ENCODE measurements around the gene NRP2. TPM values are rescaled to one million over a fixed set of nuclear protein-coding genes. Genes with fewer than 3 reads are reported as not detected.
A peak's percentile ranks its signal among the peaks of the same experiment; 100 is the strongest.

The NRP2 gene
- total RNA-seq, 3 donors from 2014 or later = 1.6 to 3.2 (median 1.6) TPM

DNA sequence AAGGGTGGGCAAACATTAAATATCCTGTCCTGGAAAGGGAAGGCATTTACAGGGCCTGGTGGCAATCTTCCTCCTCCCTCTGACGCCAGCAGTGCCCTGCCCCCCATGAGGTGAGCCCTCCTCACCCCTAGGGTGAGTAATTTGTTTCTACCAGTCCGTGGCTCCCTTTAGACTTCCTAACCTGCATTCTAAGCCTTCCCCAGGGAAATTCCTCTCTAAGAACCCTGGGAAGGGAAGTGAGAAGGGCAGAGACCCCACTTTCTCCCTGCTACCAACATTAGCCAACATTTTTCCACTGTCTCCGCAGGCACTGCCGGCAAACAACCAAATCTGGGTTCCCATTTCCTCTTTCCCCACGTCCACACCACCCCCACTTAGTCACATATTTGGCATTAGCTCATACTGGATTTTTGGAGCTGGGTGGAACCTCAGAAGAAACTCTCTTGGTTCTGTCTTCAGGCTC lies 69.3 kb downstream of the NRP2 start:
- Mint-ChIP-seq H3K27me3 (ENCODE audit: low read depth) (peaks cover 25% of the 10 kb centered on the region), H3K9me3 (no peaks in the 10 kb centered on the region), H3K36me3 (ENCODE audit: insufficient read depth) (no peaks in the 10 kb centered on the region), H3K4me1 (ENCODE audit: low read depth) (no peaks in the 10 kb centered on the region), H3K4me3 (no peak overlapping the region)
- ATAC-seq = no peak
- no peak for DNase-seq

DNA sequence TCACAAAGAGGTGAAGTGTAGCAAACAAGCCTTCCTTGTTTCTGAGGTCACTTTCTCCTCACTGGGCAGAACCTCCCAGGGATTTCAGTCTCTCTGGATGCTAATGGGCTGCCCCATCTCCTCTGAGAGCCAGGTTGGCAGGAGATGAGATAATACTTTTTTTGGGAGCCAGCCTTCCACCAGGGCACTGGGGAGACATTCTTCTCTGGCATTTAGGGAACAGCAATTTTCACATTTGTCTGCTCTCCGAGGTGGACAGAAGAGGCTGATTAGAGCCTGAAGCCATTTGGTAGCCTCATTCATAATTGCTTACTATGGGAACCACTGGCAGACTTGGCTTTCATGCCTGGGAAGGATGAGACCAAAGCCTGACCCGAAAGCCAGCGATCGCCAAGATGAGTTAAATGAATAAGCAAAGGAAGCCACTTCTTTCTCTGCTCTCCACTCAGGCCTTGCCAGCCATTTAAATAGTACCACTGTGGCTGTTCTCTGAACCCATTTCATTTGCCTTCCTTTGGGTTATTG lies 70.1 kb downstream of the NRP2 start:
- no peak overlapping the region for H3K4me3 Mint-ChIP-seq
- DNase-seq (no peak), ATAC-seq (no peak)
- H3K9me3 Mint-ChIP-seq = no peaks in the 10 kb centered on the region
- H3K27me3 Mint-ChIP-seq (ENCODE audit: low read depth) = peaks cover 25% of the 10 kb centered on the region
- H3K36me3 Mint-ChIP-seq (ENCODE audit: insufficient read depth) = no peaks in the 10 kb centered on the region
- no peaks in the 10 kb centered on the region for H3K4me1 Mint-ChIP-seq (ENCODE audit: low read depth)

DNA sequence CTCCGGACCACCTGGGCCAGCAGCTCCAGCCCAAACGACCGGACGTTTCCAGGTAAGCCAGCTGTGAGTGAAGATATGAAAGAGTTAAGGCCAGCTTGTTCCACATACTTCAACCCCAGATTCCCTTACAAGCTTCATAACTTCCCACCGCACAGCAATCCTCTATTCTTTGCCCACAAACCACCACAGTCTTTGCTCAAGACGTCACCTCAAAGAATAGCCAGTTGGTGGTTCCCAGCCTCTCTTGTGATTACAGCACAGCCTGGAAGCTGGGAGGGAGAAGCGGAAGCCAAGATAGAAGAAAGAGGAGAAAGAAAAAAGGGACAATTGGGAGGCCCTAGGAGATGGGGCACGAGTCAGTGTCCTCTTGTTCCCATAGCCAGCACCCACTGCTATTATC lies 70.6 kb downstream of the NRP2 start:
- Mint-ChIP-seq H3K4me3 (no peak overlapping the region), H3K36me3 (ENCODE audit: insufficient read depth) (no peaks in the 10 kb centered on the region), H3K9me3 (no peaks in the 10 kb centered on the region), H3K27me3 (ENCODE audit: low read depth) (peaks cover 25% of the 10 kb centered on the region), H3K4me1 (ENCODE audit: low read depth) (no peaks in the 10 kb centered on the region)
- DNase-seq (no peak), ATAC-seq (no peak)

DNA sequence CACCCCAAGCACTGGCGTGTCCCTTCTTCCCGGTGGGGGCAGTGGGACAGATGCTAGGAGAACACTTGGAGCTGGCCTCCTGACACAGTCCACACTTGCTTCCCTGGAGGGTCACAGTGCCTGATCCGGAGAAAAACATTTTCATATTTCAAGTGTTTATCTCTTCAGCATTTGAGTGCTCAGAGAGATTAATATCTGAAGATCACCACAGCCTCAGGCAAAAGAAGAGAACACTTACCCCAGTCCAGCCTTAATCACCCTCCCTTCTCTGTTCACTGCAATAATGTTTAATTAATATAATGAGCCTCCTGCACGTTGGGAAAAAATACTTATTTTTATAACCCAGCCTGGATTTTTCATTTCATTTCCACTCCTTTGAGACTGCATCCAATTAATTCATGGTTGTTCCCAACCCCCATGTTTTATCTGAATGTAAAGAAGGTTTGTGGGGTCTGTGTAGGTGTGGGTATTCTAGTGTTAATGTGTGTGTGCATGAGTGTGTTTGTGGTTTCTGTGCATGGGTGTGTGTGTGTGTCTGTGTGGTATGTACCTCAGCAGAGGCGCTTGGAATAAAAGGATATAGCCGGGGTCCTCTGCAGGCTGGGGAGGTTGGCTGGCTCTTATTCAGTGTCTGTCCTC lies 72.1 kb downstream of the NRP2 start:
- DNase-seq = no peak
- no peaks in the 10 kb centered on the region for H3K9me3 Mint-ChIP-seq
- no peak overlapping the region for H3K4me3 Mint-ChIP-seq
- no peaks in the 10 kb centered on the region for H3K36me3 Mint-ChIP-seq (ENCODE audit: insufficient read depth)
- ATAC-seq = no peak
- peaks cover 25% of the 10 kb centered on the region for H3K27me3 Mint-ChIP-seq (ENCODE audit: low read depth)
- no peaks in the 10 kb centered on the region for H3K4me1 Mint-ChIP-seq (ENCODE audit: low read depth)

DNA sequence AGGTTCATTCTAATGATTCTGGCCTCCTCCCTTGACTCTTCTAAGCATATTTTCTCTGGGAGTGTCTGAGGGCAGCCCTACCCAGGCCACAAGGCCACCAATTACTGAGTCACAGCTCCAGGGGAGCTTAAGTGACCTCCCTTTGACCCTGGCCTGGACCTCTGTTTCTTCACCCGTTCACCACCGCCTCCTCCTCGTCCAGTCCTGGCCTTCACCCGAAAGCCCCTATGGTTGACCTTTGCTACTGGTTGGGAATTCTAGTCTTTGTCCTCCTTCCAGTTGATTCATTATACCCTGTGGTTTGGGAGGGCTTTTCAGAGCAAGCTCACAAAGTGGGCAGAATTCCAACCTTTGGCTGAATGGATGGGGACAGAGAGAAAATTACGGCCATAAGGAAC lies 72.6 kb downstream of the NRP2 start:
- DNase-seq (no peak), ATAC-seq (no peak)
- no peaks in the 10 kb centered on the region for H3K36me3 Mint-ChIP-seq (ENCODE audit: insufficient read depth)
- no peak overlapping the region for H3K4me3 Mint-ChIP-seq
- no peaks in the 10 kb centered on the region for H3K4me1 Mint-ChIP-seq (ENCODE audit: low read depth)
- H3K27me3 Mint-ChIP-seq (ENCODE audit: low read depth) = peaks cover 21% of the 10 kb centered on the region
- no peaks in the 10 kb centered on the region for H3K9me3 Mint-ChIP-seq

DNA sequence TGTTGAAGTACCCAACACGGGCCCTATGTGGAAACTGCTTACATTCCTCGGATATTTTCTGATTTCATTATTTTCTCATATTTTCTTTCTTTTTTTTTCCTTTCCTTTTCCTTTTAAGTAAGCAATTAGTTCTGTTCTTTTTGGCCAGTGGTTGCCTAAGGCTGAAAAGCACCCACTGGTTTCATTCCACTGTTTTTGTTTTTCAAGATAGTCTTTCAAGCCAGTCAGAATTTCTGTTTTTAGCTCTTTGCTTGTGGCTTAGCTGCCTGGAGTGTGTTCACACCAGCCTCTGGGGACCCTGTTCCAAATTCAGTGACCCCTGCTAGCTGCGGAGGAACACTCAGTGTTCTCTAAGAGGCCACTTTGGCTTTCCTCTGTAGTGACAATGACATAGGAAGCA lies 73.6 kb downstream of the NRP2 start:
- Mint-ChIP-seq H3K4me3 (no peak overlapping the region), H3K36me3 (ENCODE audit: insufficient read depth) (no peaks in the 10 kb centered on the region), H3K4me1 (ENCODE audit: low read depth) (no peaks in the 10 kb centered on the region), H3K9me3 (no peaks in the 10 kb centered on the region), H3K27me3 (ENCODE audit: low read depth) (peaks cover 19% of the 10 kb centered on the region)
- no peak for ATAC-seq
- DNase-seq = no peak

DNA sequence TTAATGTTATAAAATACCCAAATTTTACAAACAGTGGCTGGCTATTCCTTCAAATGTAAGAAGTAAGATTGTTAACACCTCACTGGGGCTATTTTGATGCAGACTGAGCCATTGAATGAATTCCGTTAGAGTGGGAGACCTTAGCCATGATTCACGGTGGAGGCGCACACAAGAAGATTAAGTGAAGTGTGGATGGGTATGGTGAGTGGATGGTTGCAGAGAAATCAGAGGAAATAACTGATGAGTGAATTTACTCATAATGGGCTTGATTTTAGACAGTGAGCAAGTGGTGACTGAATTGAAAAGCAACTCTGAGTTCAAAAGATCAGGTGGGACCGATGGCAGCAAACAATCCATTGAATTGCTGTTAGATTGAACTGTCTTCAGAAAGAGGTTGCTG lies 75.0 kb downstream of the NRP2 start:
- no peak for ATAC-seq
- no peak for DNase-seq
- Mint-ChIP-seq H3K9me3 (no peaks in the 10 kb centered on the region), H3K4me3 (no peak overlapping the region), H3K27me3 (ENCODE audit: low read depth) (peaks cover 17% of the 10 kb centered on the region), H3K4me1 (ENCODE audit: low read depth) (no peaks in the 10 kb centered on the region), H3K36me3 (ENCODE audit: insufficient read depth) (no peaks in the 10 kb centered on the region)

DNA sequence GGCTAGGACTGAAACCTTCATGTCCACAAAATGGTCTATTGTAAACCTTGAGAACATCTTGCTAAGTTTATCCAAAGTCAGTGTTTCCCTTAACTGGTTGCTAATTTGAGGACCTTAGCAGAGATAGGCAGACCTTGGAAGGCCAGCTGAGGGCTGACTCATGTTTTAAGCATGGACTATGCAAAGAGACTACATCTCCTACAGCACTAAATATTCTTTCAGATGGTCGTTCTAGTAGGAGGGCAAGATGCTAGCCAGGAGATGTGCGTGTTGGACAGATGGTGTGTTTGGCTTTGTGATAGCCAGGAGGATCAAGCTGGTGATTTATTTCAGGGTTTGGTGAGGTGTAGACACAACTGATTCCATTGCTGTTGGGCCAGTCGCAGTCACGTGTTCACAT lies 75.8 kb downstream of the NRP2 start:
- no peaks in the 10 kb centered on the region for H3K4me1 Mint-ChIP-seq (ENCODE audit: low read depth)
- DNase-seq = no peak
- H3K9me3 Mint-ChIP-seq = no peaks in the 10 kb centered on the region
- ATAC-seq = no peak
- peaks cover 17% of the 10 kb centered on the region for H3K27me3 Mint-ChIP-seq (ENCODE audit: low read depth)
- no peaks in the 10 kb centered on the region for H3K36me3 Mint-ChIP-seq (ENCODE audit: insufficient read depth)
- H3K4me3 Mint-ChIP-seq = no peak overlapping the region

DNA sequence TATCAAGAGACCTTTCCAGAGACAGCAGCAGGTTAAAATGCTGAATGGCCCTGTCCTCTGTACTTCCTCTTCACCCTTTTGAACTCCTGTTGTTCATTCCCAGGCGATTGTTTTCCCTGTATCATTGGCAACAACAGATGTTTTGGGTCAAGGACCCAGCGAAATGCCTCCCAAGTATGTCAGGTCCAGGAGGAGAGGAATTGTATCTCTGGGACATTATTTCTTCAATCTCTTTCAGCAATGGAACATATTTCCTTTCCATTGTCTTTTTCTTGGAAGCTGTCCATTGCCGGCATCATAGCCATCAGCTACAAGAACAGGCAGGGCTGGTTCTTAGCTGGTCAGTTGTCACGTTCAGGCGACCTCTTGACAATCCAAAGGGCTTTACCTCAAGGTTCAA lies 76.2 kb downstream of the NRP2 start:
- Mint-ChIP-seq H3K27me3 (ENCODE audit: low read depth) (peaks cover 19% of the 10 kb centered on the region), H3K36me3 (ENCODE audit: insufficient read depth) (no peaks in the 10 kb centered on the region), H3K4me3 (no peak overlapping the region), H3K9me3 (no peaks in the 10 kb centered on the region), H3K4me1 (ENCODE audit: low read depth) (peaks cover 2% of the 10 kb centered on the region)
- ATAC-seq (no peak), DNase-seq (no peak)

DNA sequence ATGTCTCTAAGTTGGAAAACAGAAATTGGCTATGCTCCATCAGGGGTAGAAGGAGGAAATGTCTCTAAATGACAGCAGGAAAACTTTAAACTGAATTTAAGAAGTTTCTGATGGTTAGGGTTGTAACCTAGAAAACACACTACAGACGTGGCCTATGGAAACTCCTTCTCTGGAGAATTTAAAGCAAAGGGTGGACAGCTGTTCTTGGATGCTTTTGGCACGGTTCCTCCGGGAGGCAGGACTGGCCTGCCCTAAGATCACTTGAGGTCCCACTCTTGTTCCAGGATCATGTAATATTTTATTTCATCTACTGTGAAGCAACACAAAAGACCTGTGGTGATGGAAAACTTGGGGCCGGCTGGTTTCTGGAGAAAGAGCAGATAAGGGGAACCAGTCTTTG lies 77.0 kb downstream of the NRP2 start:
- DNase-seq (no peak), ATAC-seq (no peak)
- peaks cover 21% of the 10 kb centered on the region for H3K27me3 Mint-ChIP-seq (ENCODE audit: low read depth)
- H3K4me1 Mint-ChIP-seq (ENCODE audit: low read depth) = peaks cover 6% of the 10 kb centered on the region
- no peaks in the 10 kb centered on the region for H3K9me3 Mint-ChIP-seq
- no peaks in the 10 kb centered on the region for H3K36me3 Mint-ChIP-seq (ENCODE audit: insufficient read depth)
- no peak overlapping the region for H3K4me3 Mint-ChIP-seq

DNA sequence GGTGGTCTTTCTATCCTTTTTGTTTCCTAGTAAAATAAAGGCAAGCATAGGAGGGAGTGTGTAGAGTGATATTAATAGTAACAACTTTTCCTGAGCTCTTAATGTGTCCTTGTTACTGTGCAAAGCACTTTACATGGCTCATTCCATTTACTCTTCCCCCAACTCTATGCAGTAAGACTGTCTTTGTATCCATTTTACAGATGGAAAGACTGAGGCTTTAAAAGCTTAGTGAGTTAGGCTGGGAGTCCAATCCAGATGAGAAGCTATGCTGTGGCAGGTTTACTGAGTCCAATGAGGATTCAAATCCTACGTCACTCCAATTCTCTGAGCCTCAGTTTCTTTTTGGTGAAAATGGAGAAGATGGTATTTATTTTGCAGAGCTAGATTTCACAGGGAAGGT lies 77.4 kb downstream of the NRP2 start:
- Mint-ChIP-seq H3K4me3 (no peak overlapping the region), H3K4me1 (ENCODE audit: low read depth) (peaks cover 6% of the 10 kb centered on the region), H3K36me3 (ENCODE audit: insufficient read depth) (no peaks in the 10 kb centered on the region), H3K9me3 (no peaks in the 10 kb centered on the region), H3K27me3 (ENCODE audit: low read depth) (peaks cover 20% of the 10 kb centered on the region)
- DNase-seq = no peak
- no peak for ATAC-seq

DNA sequence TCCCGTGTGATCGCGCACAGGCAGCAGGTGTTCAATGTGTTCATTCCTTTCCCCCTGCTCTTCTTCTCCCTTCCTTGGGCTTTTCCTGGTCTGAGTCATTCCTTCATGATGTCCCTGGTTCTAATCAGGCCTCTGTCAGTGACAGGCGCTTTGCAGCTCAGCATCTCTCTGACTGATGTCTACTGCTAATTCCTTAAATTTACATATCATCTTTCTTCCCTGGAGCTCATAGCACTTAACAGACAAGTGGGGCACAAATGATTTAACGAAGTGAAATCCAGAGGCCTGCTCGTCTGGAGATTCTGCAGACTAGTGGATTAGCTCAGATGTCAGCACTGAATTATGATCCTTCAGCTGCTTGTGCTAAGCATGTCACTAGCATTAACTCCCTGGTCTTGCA lies 77.9 kb downstream of the NRP2 start:
- no peaks in the 10 kb centered on the region for H3K9me3 Mint-ChIP-seq
- peaks cover 6% of the 10 kb centered on the region for H3K4me1 Mint-ChIP-seq (ENCODE audit: low read depth)
- DNase-seq (no peak), ATAC-seq (no peak)
- peaks cover 22% of the 10 kb centered on the region for H3K27me3 Mint-ChIP-seq (ENCODE audit: low read depth)
- no peaks in the 10 kb centered on the region for H3K36me3 Mint-ChIP-seq (ENCODE audit: insufficient read depth)
- no peak overlapping the region for H3K4me3 Mint-ChIP-seq

DNA sequence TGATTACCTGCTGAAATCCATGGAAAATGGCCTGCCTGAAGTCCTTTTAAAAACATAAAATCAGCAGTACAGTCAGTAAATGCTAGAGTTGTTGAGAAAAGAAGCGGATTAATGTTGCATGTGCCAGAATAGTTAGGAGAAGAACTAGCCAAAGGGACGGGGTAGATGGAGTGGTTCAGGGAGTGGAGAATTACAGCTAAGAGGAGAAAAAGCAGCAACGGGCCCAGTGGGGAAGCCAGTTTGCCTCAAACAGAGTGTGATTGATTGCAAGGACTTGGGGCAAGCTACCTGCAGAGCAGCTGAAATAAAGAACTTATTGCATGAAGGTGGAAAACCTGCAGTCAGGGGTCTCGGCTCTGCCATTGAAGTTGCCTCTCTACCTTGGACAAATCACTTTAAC lies 79.1 kb downstream of the NRP2 start:
- Mint-ChIP-seq H3K4me3 (no peak overlapping the region), H3K27me3 (ENCODE audit: low read depth) (peaks cover 28% of the 10 kb centered on the region), H3K9me3 (no peaks in the 10 kb centered on the region), H3K4me1 (ENCODE audit: low read depth) (peaks cover 6% of the 10 kb centered on the region), H3K36me3 (ENCODE audit: insufficient read depth) (no peaks in the 10 kb centered on the region)
- no peak for ATAC-seq
- DNase-seq = no peak

DNA sequence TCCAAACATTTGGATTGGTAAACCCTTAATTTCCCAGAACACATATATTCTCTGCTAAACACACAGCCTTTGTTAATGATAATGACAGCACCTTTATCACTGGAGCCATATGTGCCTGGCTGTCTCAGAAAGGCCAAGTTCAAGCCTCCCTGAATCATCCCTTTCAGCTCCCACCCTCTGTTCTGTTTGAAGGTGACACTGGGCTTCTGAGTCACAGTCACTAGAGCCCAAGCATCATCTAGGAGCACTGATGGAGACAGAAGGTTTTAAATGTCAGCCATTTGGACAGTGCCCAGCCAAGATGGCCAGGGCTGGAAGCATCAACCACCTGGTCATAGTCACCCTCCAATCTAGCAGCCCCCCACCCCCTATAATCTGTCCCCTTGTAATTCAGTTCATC lies 80.6 kb downstream of the NRP2 start:
- DNase-seq (no peak), ATAC-seq (no peak)
- Mint-ChIP-seq H3K36me3 (ENCODE audit: insufficient read depth) (no peaks in the 10 kb centered on the region), H3K4me3 (no peak overlapping the region), H3K9me3 (no peaks in the 10 kb centered on the region), H3K27me3 (ENCODE audit: low read depth) (peaks cover 32% of the 10 kb centered on the region), H3K4me1 (ENCODE audit: low read depth) (peaks cover 7% of the 10 kb centered on the region)

DNA sequence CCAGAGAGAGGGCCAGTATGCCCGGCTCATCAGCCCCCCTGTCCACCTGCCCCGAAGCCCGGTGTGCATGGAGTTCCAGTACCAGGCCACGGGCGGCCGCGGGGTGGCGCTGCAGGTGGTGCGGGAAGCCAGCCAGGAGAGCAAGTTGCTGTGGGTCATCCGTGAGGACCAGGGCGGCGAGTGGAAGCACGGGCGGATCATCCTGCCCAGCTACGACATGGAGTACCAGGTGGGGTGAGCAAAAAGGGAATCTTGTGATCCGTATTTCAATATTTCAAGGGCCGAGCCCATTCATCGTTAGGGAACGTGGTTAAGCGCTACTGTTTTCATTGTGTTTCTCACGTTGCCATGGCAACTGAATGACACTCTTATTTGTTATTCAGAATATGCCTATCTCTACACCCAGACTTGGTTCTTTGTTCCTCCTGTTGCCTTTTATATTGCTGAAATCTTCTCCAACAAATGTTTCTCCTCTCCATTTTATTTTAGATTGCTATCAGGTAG lies 81.5 kb downstream of the NRP2 start:
- no peak overlapping the region for H3K4me3 Mint-ChIP-seq
- H3K4me1 Mint-ChIP-seq (ENCODE audit: low read depth) = peaks cover 7% of the 10 kb centered on the region
- H3K27me3 Mint-ChIP-seq (ENCODE audit: low read depth) = peaks cover 30% of the 10 kb centered on the region
- no peaks in the 10 kb centered on the region for H3K36me3 Mint-ChIP-seq (ENCODE audit: insufficient read depth)
- DNase-seq = no peak
- ATAC-seq = peak in 1 of 2 donors; percentile 45
- H3K9me3 Mint-ChIP-seq = no peaks in the 10 kb centered on the region
